HepG2 (cell line): ENCODE results near the gene CRIM1. TPM values are rescaled to one million over a fixed set of nuclear protein-coding genes. Genes with fewer than 3 reads are reported as not detected.

Experiments used
- ATF1 ChIP-seq: IDR thresholded peaks from 2 replicates; pipeline ENCODE4 v1.6.1; 2016; ENCODE audit warnings: mild to moderate bottlenecking, control low read depth
- EED ChIP-seq: sonication (generic); formaldehyde crosslinking; IDR thresholded peaks from 2 replicates; pipeline ENCODE4 v1.5.0; 2020; ENCODE audit warnings: mild to moderate bottlenecking, missing genetic modification reagents
- GATAD2A ChIP-seq: IDR thresholded peaks from 2 replicates; pipeline ENCODE4 v1.6.1; 2016
- HMGXB3 ChIP-seq: sonication (generic); formaldehyde crosslinking; IDR thresholded peaks from 2 replicates; pipeline ENCODE4 v1.4.0; 2020; ENCODE audit warnings: missing genetic modification reagents, borderline replicate concordance
- HOMEZ ChIP-seq: IDR thresholded peaks from 2 replicates; pipeline ENCODE4 v1.6.1; 2016; ENCODE audit warnings: low read depth
- KAT7 ChIP-seq: IDR thresholded peaks from 2 replicates; pipeline ENCODE4 v1.6.1; 2018; ENCODE audit warnings: borderline replicate concordance, missing compliant biosample characterization
- KDM5B ChIP-seq: sonication (generic); formaldehyde crosslinking; IDR thresholded peaks from 2 replicates; pipeline ENCODE4 v1.4.0; 2020; ENCODE audit warnings: missing genetic modification reagents, mild to moderate bottlenecking, borderline replicate concordance
- KLF16 ChIP-seq, 2 experiments: sonication (generic) in 1 of 2; formaldehyde crosslinking in 1 of 2; IDR thresholded peaks; 2 replicates each; pipeline versions ENCODE4 v1.6.1 to v1.8.0; 2016 to 2023; ENCODE audit warnings: missing genetic modification reagents in 2 of 2, missing compliant biosample characterization in 1 of 2
- MAX ChIP-seq: IDR thresholded peaks from 2 replicates; pipeline ENCODE4 v1.6.1; 2012; ENCODE audit warnings: inconsistent platforms
- MEIS2 ChIP-seq: sonication (generic); formaldehyde crosslinking; IDR thresholded peaks from 2 replicates; pipeline ENCODE4 v1.9.0; 2021; ENCODE audit warnings: mild to moderate bottlenecking, missing genetic modification reagents
- NFIB ChIP-seq: sonication (generic); formaldehyde crosslinking; IDR thresholded peaks from 2 replicates; pipeline ENCODE4 v1.9.0; 2021; ENCODE audit warnings: missing genetic modification reagents, mild to moderate bottlenecking, borderline replicate concordance
- PITX1 ChIP-seq: sonication (generic); formaldehyde crosslinking; IDR thresholded peaks from 2 replicates; pipeline ENCODE4 v1.5.1; 2020; ENCODE audit warnings: mild to moderate bottlenecking, missing genetic modification reagents
- TARDBP ChIP-seq: sonication (generic); formaldehyde crosslinking; IDR thresholded peaks from 2 replicates; pipeline ENCODE4 v1.8.0; 2022; ENCODE audit warnings: mild to moderate bottlenecking, missing genetic modification reagents
- TBX3 ChIP-seq: fragments of 450-650 bp; IDR thresholded peaks from 2 replicates; pipeline ENCODE4 v1.6.1; 2017; ENCODE audit warnings: antibody characterized with exemption, mild to moderate bottlenecking, inconsistent platforms, borderline replicate concordance
- TFE3 ChIP-seq: IDR thresholded peaks from 2 replicates; pipeline ENCODE4 v1.6.1; 2016
- ZBTB7B ChIP-seq: sonication (generic); formaldehyde crosslinking; IDR thresholded peaks from 2 replicates; pipeline ENCODE4 v1.4.0; 2020; ENCODE audit warnings: missing genetic modification reagents
- ZMAT3 ChIP-seq: sonication (generic); formaldehyde crosslinking; conservative IDR thresholded peaks from 2 replicates; pipeline ENCODE4 v1.7.0; 2021; ENCODE audit warnings: missing genetic modification reagents
- ZNF326 ChIP-seq: sonication (generic); formaldehyde crosslinking; IDR thresholded peaks from 2 replicates; pipeline ENCODE4 v1.4.0; 2020; ENCODE audit warnings: missing genetic modification reagents, borderline replicate concordance
- ZNF512B ChIP-seq: sonication (generic); formaldehyde crosslinking; IDR thresholded peaks from 2 replicates; pipeline ENCODE4 v1.5.1; 2020; ENCODE audit warnings: missing genetic modification reagents, mild to moderate bottlenecking, borderline replicate concordance
- ZNF580 ChIP-seq: IDR thresholded peaks from 2 replicates; pipeline ENCODE4 v1.6.1; 2016; ENCODE audit warnings: low read depth, borderline replicate concordance
- polyA plus RNA-seq, 8 experiments: library from polyadenylated mRNA; depleted of rRNA in 3 of 8; stranded (reverse) in 7 of 8; unstranded in 1 of 8; fragments of >200 nt; fragmentation: Illumina TruSeq in 4 of 8; extraction: Trizol in 4 of 8; gene quantifications; 2 replicates each; pipeline versions ENCODE4 v1.2.1 to v1.2.3, GENCODE V29; 2011 to 2016; ENCODE audit warnings: low read depth in 4 of 8, missing spikeins in 1 of 8, mixed read lengths in 1 of 8; ENCODE audit not compliant: insufficient read depth in 1 of 8
- total RNA-seq, 5 experiments: library from RNA; depleted of rRNA; stranded (reverse); fragments of >200 nt; fragmentation: Illumina TruSeq; extraction: Trizol; gene quantifications; 2 replicates each; pipeline ENCODE4 v1.2.3, GENCODE V29; 2016; ENCODE audit warnings: low read depth in 1 of 5

Gene CRIM1
- total and polyA plus RNA-seq, 2 of the 13 experiments (the other 11 are each of a cell fraction or from before 2014, with no cell fraction given), result 39.1 to 69.9 TPM

- peak; percentile 70; the same call in 1 of the 2 replicates for TF ChIP-seq HMGXB3 (CRISPR knock-in tag)
- peak; percentile 59; the same call in 1 of the 2 replicates for TF ChIP-seq ZNF512B
- peak; percentile 100 for TF ChIP-seq GATAD2A (CRISPR knock-in tag)
- TF ChIP-seq KDM5B (CRISPR knock-in tag), result no peak
- TF ChIP-seq KLF16 (CRISPR knock-in tag; IDR thresholded peaks at IDR 0.05), result peak in 1 of 2 experiments; percentile 91; a peak in 2 of 4 replicates
- no peak for TF ChIP-seq EED
- peak; percentile 96 for TF ChIP-seq TBX3
- TF ChIP-seq ZMAT3 (CRISPR knock-in tag), result 0 out of 2 replicates have a peak, but pooled peaks have one; percentile 52
- 0 out of 2 replicates have a peak, but pooled peaks have one; percentile 58 for TF ChIP-seq MEIS2 (CRISPR knock-in tag)
- peak; percentile 76 for TF ChIP-seq HOMEZ (CRISPR knock-in tag)
- TF ChIP-seq NFIB (CRISPR knock-in tag), result no peak
- TF ChIP-seq PITX1 (CRISPR knock-in tag), result peak; percentile 93
- peak; percentile 65; the same call in 1 of the 2 replicates for TF ChIP-seq ZNF580 (CRISPR knock-in tag)
- peak; percentile 45; the same call in 1 of the 2 replicates for TF ChIP-seq ZBTB7B (CRISPR knock-in tag)
- no peak for TF ChIP-seq ZNF326 (CRISPR knock-in tag)
- peak; percentile 94 for TF ChIP-seq TFE3 (CRISPR knock-in tag)
- TF ChIP-seq MAX, result peak; percentile 67
- peak; percentile 64; the same call in 1 of the 2 replicates for TF ChIP-seq ATF1 (CRISPR knock-in tag)
- peak; percentile 98 for TF ChIP-seq TARDBP
- peak; percentile 61; the same call in 1 of the 2 replicates for TF ChIP-seq KAT7 (CRISPR knock-in tag)
These were observed 146.5 kb downstream of the CRIM1 start (continued) for GRCh38 chr2:36502081-36502480.
